Cardiac fibroblast (primary cell): ENCODE data around the gene DKK2.

Source experiments
- DNase-seq, 2 donors: peaks; one replicate each; pipeline versions ENCODE4 v3.0.0 to v3.0.0-alpha.2; 2010; ENCODE audit warnings: low read depth in 2 of 2
- H3K4me3 ChIP-seq, 2 donors: replicated peaks in 1 of 2; 1 replicate in 1 of 2; 2 replicates in 1 of 2; pipeline ENCODE4 v1.5.1; 2011; ENCODE audit warnings: low read depth in 2 of 2, low read length in 2 of 2, mild to moderate bottlenecking in 2 of 2, moderate library complexity in 1 of 2
- CTCF ChIP-seq: IDR thresholded peaks from one replicate; pipeline ENCODE4 v1.5.1; 2011; ENCODE audit warnings: low read depth, mild to moderate bottlenecking, low read length, inconsistent platforms

The DKK2 gene

DNA sequence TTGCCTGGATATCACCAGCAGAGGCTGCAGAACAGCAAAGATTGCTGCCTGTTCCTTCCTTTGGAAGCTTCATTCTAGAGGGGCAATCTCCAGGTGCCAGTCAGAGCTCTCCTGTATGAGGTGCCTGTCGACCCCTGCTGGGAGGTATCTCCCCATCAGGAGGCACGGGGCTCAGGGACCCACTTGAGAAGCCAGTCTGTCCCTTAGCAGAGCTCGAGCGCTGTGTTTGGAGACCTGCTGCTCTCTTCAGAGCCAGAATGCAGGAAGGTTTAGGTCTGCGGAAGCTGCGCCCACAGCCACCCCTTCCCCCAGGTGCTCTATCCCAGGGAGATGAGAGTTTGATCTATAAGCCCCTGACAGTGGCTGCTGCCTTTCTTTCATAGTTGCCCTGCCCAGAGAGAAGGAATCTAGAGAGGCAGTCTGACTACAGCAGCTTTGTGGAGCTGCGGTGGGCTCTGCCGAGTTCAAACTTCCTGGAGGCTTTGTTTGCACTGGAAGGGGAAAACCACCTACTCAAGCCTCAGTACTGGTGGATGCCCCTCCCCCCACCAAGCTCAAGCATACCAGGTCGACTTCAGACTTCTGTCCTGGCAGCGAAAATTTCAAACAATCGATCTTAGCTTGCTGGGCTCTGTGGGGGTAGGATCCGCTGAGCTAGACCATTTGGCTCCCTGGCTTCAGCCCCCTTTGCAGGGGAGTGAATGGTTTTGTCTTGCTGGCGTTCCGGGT is 57.9 kb downstream of the DKK2 start:
- no peak for TF ChIP-seq CTCF
- no peak overlapping the region for H3K4me3 ChIP-seq
- DNase-seq = no peak

DNA sequence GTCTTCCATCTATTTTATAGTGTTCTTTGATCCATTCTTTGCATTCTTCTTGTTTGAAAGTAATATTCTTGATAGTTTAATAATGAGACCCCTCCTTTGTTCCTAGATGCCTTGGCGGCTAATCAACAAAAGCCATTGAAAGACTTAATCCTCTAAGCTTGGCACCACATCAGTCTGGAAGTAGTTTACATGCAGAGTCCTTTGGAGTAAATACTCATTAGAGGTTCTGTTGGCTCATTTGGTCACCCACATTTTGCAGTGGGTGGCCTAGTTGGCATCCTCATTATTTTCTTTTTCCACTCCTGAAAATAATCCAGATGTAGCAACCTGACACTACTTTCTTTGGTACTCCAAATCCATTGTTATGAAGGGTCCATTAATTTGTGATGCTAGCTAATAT is 64.5 kb downstream of the DKK2 start:
- no peak overlapping the region for H3K4me3 ChIP-seq
- DNase-seq = no peak
- no peak for TF ChIP-seq CTCF

- no peak for TF ChIP-seq CTCF
- DNase-seq = no peak
- no peak overlapping the region for H3K4me3 ChIP-seq
Measured at GRCh38 chr4:106967892-106968291, 68.2 kb downstream of the DKK2 start.

GRCh38 chr4:106953036-106953705 is 82.9 kb downstream of the DKK2 start:
- DNase-seq = no peak
- no peak overlapping the region for H3K4me3 ChIP-seq
- TF ChIP-seq CTCF = no peak

GRCh38 chr4:106951891-106952290 is 84.2 kb downstream of the DKK2 start:
- TF ChIP-seq CTCF = no peak

GRCh38 chr4:106941841-106942240 is 94.3 kb downstream of the DKK2 start:
- no peak overlapping the region for H3K4me3 ChIP-seq
- DNase-seq = no peak
- no peak for TF ChIP-seq CTCF

More at GRCh38 chr4:106951891-106952290, 84.2 kb downstream of the DKK2 start:
- no peak overlapping the region for H3K4me3 ChIP-seq
- no peak for DNase-seq
